MM.1S (cell line): ENCODE data around the gene CEP70.

Experiments used
- EZH2 ChIP-seq: fragments of 300-600 bp; sonication (generic); optimal IDR thresholded peaks from 2 replicates; pipeline ENCODE3; 2017; ENCODE audit warnings: low read depth, mild to moderate bottlenecking, antibody characterized with exemption, low read length, mixed read lengths
- EZH2phosphoT487 ChIP-seq: fragments of 300-600 bp; sonication (generic); IDR thresholded peaks from 2 replicates; pipeline ENCODE4 v1.6.1; 2018; ENCODE audit warnings: antibody characterized with exemption, low read length
- TF ChIP-seq, protein P1 (sequence below): fragments of 300-600 bp; sonication (generic); IDR thresholded peaks from 2 replicates; pipeline ENCODE4 v1.5.1; 2016; ENCODE audit warnings: antibody characterized with exemption, low read length, mixed read lengths

DNA sequence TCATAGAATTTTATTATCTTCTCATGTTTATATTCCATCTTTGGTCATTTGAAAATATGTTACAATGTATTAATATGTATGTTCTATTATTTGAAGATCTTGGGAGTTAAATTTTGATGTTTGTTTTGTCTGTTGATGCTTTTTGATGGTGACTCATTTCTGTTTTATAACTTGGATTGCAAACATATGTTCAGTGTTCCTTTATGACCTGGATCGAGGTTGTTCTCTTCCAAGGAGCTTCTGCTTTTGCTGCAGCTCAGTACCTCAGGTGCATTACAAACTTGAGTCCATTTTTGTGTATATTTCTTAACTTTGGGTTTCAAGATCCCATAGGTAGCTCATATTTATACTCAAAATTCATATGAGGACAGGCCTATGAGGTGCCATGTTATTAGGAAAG lies 122.6 kb downstream of the CEP70 start:
- TF ChIP-seq, protein P1, sequence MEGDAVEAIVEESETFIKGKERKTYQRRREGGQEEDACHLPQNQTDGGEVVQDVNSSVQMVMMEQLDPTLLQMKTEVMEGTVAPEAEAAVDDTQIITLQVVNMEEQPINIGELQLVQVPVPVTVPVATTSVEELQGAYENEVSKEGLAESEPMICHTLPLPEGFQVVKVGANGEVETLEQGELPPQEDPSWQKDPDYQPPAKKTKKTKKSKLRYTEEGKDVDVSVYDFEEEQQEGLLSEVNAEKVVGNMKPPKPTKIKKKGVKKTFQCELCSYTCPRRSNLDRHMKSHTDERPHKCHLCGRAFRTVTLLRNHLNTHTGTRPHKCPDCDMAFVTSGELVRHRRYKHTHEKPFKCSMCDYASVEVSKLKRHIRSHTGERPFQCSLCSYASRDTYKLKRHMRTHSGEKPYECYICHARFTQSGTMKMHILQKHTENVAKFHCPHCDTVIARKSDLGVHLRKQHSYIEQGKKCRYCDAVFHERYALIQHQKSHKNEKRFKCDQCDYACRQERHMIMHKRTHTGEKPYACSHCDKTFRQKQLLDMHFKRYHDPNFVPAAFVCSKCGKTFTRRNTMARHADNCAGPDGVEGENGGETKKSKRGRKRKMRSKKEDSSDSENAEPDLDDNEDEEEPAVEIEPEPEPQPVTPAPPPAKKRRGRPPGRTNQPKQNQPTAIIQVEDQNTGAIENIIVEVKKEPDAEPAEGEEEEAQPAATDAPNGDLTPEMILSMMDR = no peak
- no peak for TF ChIP-seq EZH2
- no peak for TF ChIP-seq EZH2phosphoT487
